ENCODE data around the gene CSGALNACT2. TPM values are rescaled to one million over a fixed set of nuclear protein-coding genes. Genes with fewer than 3 reads are reported as not detected.

Gene CSGALNACT2
- total RNA-seq, 2 donors from 2014 or later: 3.5 to 8.2 TPM

DNA sequence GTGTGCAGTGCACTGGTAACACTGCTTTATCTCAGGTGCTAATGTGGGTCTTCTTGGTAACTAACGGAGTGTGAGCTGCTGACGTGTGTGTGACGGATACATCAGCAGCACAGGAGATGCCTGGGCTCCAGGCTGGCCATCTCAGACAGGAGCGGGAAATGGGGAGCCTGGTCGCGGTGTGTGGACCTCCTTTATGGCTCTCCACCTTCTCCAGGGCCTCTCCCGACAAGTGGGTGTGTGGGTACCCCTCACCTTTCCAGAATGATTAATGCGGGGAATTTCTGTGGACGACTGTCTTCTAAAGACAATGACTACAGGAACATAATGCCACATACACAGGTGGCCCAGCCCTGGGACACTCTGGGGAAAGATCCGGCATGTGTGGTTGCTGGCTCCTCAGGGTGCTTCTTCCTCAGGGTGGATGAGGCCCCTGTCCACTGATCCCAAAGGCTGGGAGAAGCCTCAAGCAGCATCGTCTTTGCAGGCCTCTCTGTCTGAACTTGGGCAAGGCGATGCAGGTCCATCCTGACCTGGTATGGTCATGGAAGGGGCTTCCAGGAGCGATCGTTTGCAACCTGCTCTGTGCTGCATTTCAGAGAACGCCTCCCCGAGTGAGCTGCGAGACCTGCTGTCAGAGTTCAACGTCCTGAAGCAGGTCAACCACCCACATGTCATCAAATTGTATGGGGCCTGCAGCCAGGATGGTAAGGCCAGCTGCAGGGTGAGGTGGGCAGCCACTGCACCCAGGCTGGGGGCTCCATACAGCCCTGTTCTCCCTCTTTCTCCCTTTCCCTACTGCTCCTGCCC is 20.3 kb upstream of the CSGALNACT2 start:
- no peak for DNase-seq
- Histone ChIP-seq H3K27me3 (no peaks in the 10 kb centered on the region), H3K4me3 (no peak overlapping the region), H3K9ac (ENCODE audit: low read depth in 2 of 2, low read length in 2 of 2) (no peak overlapping the region), H3K36me3 (no peaks in the 10 kb centered on the region), H3K4me1 (no peaks in the 10 kb centered on the region), H3K27ac (no peak overlapping the region), H3K9me3 (no peaks in the 10 kb centered on the region)
- intact Hi-C loops (cut with DNase I): no loop called here
- TF ChIP-seq, protein P1, sequence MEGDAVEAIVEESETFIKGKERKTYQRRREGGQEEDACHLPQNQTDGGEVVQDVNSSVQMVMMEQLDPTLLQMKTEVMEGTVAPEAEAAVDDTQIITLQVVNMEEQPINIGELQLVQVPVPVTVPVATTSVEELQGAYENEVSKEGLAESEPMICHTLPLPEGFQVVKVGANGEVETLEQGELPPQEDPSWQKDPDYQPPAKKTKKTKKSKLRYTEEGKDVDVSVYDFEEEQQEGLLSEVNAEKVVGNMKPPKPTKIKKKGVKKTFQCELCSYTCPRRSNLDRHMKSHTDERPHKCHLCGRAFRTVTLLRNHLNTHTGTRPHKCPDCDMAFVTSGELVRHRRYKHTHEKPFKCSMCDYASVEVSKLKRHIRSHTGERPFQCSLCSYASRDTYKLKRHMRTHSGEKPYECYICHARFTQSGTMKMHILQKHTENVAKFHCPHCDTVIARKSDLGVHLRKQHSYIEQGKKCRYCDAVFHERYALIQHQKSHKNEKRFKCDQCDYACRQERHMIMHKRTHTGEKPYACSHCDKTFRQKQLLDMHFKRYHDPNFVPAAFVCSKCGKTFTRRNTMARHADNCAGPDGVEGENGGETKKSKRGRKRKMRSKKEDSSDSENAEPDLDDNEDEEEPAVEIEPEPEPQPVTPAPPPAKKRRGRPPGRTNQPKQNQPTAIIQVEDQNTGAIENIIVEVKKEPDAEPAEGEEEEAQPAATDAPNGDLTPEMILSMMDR (IDR thresholded peaks at IDR 0.05): no peak

DNA sequence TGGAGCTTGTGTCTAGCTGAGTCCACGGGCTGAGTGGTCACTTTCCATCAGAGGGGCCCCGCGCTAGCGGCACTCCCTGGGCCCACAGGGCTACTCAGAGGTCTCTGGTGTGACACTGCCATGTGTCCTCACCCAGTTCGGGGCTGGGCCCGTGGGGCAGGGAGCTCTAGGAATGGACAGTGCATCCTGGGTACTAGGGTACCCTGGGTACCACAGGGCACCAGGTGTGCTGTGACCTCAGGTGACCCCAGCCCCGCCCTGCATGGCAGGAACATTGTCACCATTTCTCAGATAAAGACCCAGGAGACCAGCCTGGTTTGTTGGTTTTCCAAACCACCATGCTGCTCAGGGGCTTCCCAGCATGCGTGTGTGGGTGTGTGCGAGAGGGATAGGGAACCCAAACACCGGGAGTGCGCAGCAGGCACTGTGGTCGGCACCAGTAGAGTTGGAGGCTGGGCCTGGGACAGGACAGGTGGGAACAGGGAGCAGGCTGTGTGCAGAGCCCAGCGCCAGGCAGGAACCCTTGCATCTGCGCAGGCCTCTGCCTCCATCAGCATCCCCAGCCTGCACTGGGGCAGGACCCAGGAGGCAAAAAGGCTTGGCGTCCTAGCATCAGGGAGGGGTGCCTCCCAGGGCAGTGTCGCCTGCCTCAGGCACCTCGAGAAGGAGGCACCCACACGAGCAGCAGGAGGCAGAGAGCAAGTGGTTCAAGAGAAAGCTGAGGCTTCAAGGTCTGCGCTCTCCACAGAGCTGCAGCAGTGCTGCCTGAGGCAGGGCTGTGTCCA is 19.4 kb upstream of the CSGALNACT2 start:
- Histone ChIP-seq H3K27me3 (no peaks in the 10 kb centered on the region), H3K4me1 (no peaks in the 10 kb centered on the region), H3K4me3 (no peak overlapping the region), H3K9ac (ENCODE audit: low read depth in 2 of 2, low read length in 2 of 2) (no peak overlapping the region), H3K36me3 (no peaks in the 10 kb centered on the region), H3K27ac (no peak overlapping the region), H3K9me3 (no peaks in the 10 kb centered on the region)
- TF ChIP-seq, protein P1 (IDR thresholded peaks at IDR 0.05): no peak
- intact Hi-C loops (cut with DNase I): no loop called here
- no peak for DNase-seq

DNA sequence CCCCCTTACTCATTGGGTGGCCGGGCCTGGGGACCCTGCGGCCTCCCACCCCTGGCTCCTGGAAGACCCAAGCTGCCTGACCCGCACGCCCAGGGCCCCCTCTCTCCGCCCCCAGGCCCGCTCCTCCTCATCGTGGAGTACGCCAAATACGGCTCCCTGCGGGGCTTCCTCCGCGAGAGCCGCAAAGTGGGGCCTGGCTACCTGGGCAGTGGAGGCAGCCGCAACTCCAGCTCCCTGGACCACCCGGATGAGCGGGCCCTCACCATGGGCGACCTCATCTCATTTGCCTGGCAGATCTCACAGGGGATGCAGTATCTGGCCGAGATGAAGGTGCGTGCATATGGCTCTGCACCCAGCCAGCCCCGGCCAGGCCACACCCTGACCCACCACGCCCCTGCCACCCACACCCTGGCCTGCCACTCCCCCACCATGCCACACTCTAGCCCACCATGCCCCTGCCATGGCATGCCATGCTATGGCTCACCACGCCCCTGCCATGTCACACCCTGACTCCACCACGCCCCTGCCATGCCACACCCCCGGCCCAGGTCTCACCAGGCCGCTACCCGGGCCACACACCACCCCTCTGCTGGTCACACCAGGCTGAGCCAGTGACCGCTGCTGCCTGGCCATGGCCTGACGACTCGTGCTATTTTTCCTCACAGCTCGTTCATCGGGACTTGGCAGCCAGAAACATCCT is 18.7 kb upstream of the CSGALNACT2 start:
- intact Hi-C loops (cut with DNase I): no loop called here
- no peak for DNase-seq
- H3K27me3 ChIP-seq: no peaks in the 10 kb centered on the region
- no peaks in the 10 kb centered on the region for H3K4me1 ChIP-seq
- TF ChIP-seq, protein P1 (IDR thresholded peaks at IDR 0.05): no peak
- no peaks in the 10 kb centered on the region for H3K36me3 ChIP-seq
- no peaks in the 10 kb centered on the region for H3K9me3 ChIP-seq
- no peak overlapping the region for H3K9ac ChIP-seq (ENCODE audit: low read depth in 2 of 2, low read length in 2 of 2)
- no peak overlapping the region for H3K4me3 ChIP-seq
- no peak overlapping the region for H3K27ac ChIP-seq

DNA sequence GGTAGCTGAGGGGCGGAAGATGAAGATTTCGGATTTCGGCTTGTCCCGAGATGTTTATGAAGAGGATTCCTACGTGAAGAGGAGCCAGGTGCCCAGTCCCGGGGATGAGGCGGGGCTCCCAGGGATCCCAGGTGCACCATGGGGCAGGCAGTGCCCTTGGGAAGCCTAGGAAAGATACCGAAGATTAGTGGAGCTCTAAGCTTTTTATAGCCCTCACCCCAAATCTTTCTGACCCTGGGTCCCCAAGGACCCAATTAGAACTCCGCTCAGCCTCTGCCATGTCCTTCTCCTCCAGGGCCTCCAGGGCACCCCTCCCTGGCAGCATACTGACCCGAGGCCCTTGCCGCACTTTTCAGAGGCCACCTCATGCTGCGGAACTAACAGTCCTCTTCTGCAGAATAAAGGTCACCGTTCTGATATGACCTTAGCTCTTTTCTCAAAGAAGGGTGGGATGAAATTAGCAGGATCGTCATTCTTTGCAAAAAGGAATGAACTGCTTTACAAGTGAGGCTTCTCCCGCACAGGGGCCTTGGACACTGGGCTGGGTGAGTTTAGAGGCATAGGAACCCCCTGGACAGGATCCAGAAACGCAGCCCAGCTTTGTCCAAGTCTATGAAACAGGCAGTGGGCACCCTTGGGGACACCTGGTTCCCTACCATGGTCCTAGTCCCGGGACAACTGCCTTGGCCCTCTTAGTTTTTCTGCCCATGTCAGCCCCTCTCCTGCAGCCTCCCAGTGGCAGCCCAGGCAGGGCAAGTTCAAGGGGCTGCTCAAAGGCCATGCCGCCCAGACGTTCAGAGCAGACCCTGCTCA is 17.9 kb upstream of the CSGALNACT2 start:
- intact Hi-C loops (cut with DNase I): no loop called here
- no peaks in the 10 kb centered on the region for H3K9me3 ChIP-seq
- H3K27ac ChIP-seq: no peak overlapping the region
- TF ChIP-seq, protein P1 (IDR thresholded peaks at IDR 0.05): no peak
- H3K9ac ChIP-seq (ENCODE audit: low read depth in 2 of 2, low read length in 2 of 2): no peak overlapping the region
- no peak overlapping the region for H3K4me3 ChIP-seq
- H3K36me3 ChIP-seq: no peaks in the 10 kb centered on the region
- DNase-seq: no peak
- no peaks in the 10 kb centered on the region for H3K4me1 ChIP-seq
- no peaks in the 10 kb centered on the region for H3K27me3 ChIP-seq

DNA sequence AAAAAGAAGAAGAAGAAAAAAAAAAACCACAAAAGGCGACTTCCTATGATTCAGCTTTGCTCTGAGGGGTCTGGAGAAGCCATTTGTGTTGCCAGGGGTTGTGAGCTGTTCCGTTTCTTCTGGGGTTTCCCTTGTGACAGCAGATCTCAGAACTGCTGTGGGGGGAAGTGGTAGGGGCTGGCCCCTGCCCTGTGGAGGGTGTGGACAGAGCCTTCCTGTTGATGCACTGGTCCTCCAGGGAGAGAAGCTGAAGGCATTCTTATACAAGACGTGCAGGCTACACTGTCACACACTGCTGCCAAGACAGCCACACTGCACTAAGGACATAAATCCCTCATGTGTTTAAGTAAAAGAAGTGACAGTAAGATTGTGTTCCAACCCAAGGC is 17.3 kb upstream of the CSGALNACT2 start:
- Histone ChIP-seq H3K36me3 (no peaks in the 10 kb centered on the region), H3K4me1 (no peaks in the 10 kb centered on the region), H3K4me3 (no peak overlapping the region), H3K27ac (no peak overlapping the region), H3K27me3 (no peaks in the 10 kb centered on the region), H3K9me3 (no peaks in the 10 kb centered on the region), H3K9ac (ENCODE audit: low read depth in 2 of 2, low read length in 2 of 2) (no peak overlapping the region)
- intact Hi-C loops (cut with DNase I): no loop called here
- TF ChIP-seq, protein P1 (IDR thresholded peaks at IDR 0.05): no peak
- DNase-seq: no peak

Measured in colonic mucosa (tissue), 4 donors.